HepG2 (cell line): ENCODE measurements around the gene TP53I3. TPM values are rescaled to one million over a fixed set of nuclear protein-coding genes. Genes with fewer than 3 reads are reported as not detected.

Source experiments
- ATAC-seq: fragments of 200-7000 bp; cut with Tn5 transposase; 3 replicates; pipeline ENCODE4 v1.9.1; 2020; ENCODE audit warnings: mild to moderate bottlenecking, moderate library complexity
- BruUV-seq: library from RNA; stranded (reverse); fragments of 400-500 nt; replicated peaks from 2 replicates; lab custom pipeline; 2021; lab: Mats Ljungman, UMichigan
- CTCF ChIA-PET: fragments of 300-600 bp; formaldehyde crosslinking; extraction: SDS; loops from one replicate; lab custom pipeline; 2021; ENCODE audit warnings: low total read pairs, inconsistent platforms, low intra/inter-chr PET ratio; lab: Yijun Ruan, JAX
- POLR2A ChIA-PET: fragments of 350-600 bp; sonication (Branson Sonifier 250); formaldehyde crosslinking; loops from one replicate; lab custom pipeline; 2020; ENCODE audit warnings: antibody characterized with exemption, inconsistent platforms; lab: Yijun Ruan, JAX
- DNase-seq: peaks from one replicate; pipeline ENCODE4 v3.0.0-alpha.2; 2015; ENCODE audit warnings: low spot score
- FAIRE-seq: peaks from 3 replicates; lab custom pipeline; 2011; peaks lifted over from hg19 to GRCh38; lab: Jason Lieb, UNC
- H2AFZ ChIP-seq: one replicate; pipeline ENCODE4 v1.6.1; 2011; ENCODE audit warnings: low read length, inconsistent platforms
- H3K27ac ChIP-seq: fragments of 300-600 bp; 3 replicates; pipeline ENCODE4 v1.8.0; 2011; ENCODE audit warnings: mixed run types, mild to moderate bottlenecking, mixed read lengths, low read length, inconsistent platforms; ENCODE audit not compliant: insufficient read depth; ENCODE audit errors: extremely low read length
- H3K27me3 ChIP-seq, 2 experiments: fragments of 200-600 bp in 1 of 2; 2 replicates in 1 of 2; 3 replicates in 1 of 2; pipeline versions ENCODE4 v1.6.0 to v1.8.0; 2011; ENCODE audit warnings: low read length in 2 of 2, mild to moderate bottlenecking in 2 of 2, moderate library complexity in 2 of 2, inconsistent platforms in 1 of 2; ENCODE audit not compliant: insufficient read depth in 2 of 2, control insufficient read depth in 1 of 2
- H3K36me3 ChIP-seq, 2 experiments: fragments of 200-600 bp in 1 of 2; replicated peaks in 1 of 2; 2 replicates in 1 of 2; 3 replicates in 1 of 2; pipeline versions ENCODE4 v1.5.1 to v1.8.0; 2011; ENCODE audit warnings: low read length in 2 of 2, inconsistent platforms in 1 of 2; ENCODE audit not compliant: insufficient read depth in 2 of 2, control insufficient read depth in 1 of 2
- H3K4me1 ChIP-seq: 2 replicates; pipeline ENCODE4 v1.5.1; 2012; ENCODE audit warnings: low read length, inconsistent platforms; ENCODE audit not compliant: insufficient read depth
- H3K4me2 ChIP-seq: 2 replicates; pipeline ENCODE4 v1.6.0; 2011; ENCODE audit warnings: low read depth, low read length, inconsistent platforms
- H3K4me3 ChIP-seq, 3 experiments: fragments of 200-600 bp in 1 of 3; sonication (generic), shearing (Covaris generic) in 1 of 3; replicated peaks in 1 of 3; 2 replicates each; pipeline ENCODE4 v1.5.1; 2011 to 2016; ENCODE audit warnings: low read length in 3 of 3, inconsistent platforms in 2 of 3, low read depth in 2 of 3, mild to moderate bottlenecking in 2 of 3, control low read depth in 1 of 3, mixed read lengths in 1 of 3; ENCODE audit not compliant: insufficient read depth in 1 of 3
- H3K79me2 ChIP-seq: one replicate; pipeline ENCODE4 v1.6.1; 2011; ENCODE audit warnings: low read length, inconsistent platforms; ENCODE audit not compliant: insufficient read depth
- H3K9ac ChIP-seq: 2 replicates; pipeline ENCODE4 v1.6.0; 2011; ENCODE audit warnings: mild to moderate bottlenecking, low read depth, low read length, inconsistent platforms; ENCODE audit not compliant: insufficient read depth
- H3K9me3 ChIP-seq: 2 replicates; pipeline ENCODE4 v1.5.1; 2012; ENCODE audit warnings: mild to moderate bottlenecking, low read length
- H4K20me1 ChIP-seq: 2 replicates; pipeline ENCODE4 v1.6.0; 2011; ENCODE audit warnings: inconsistent platforms, mild to moderate bottlenecking, low read length, moderate library complexity; ENCODE audit not compliant: insufficient read depth
- ZFP36 ChIP-seq: fragments of 150-350 bp; IDR thresholded peaks from 2 replicates; pipeline ENCODE4 v1.6.1; 2018; ENCODE audit warnings: borderline replicate concordance, low read length, low read depth; ENCODE audit not compliant: partially characterized antibody
- ZFP82 ChIP-seq: sonication (generic); formaldehyde crosslinking; IDR thresholded peaks from 2 replicates; pipeline ENCODE4 v1.5.1; 2020; ENCODE audit warnings: mild to moderate bottlenecking, missing genetic modification reagents, borderline replicate concordance
- ZMYM4 ChIP-seq: sonication (generic); formaldehyde crosslinking; IDR thresholded peaks from 2 replicates; pipeline ENCODE4 v1.8.1; 2023; ENCODE audit warnings: mild to moderate bottlenecking, missing genetic modification reagents
- ZNF331 ChIP-seq: sonication (generic); formaldehyde crosslinking; IDR thresholded peaks from 2 replicates; pipeline ENCODE4 v1.4.0; 2020; ENCODE audit warnings: missing genetic modification reagents
- ZNF501 ChIP-seq: sonication (generic); formaldehyde crosslinking; IDR thresholded peaks from 2 replicates; pipeline ENCODE4 v1.5.1; 2020; ENCODE audit warnings: mild to moderate bottlenecking, moderate library complexity, missing genetic modification reagents
- WGBS: methylation state at CpG from one replicate; pipeline ENCODE4 v1.1.6; 2017; ENCODE audit warnings: low lambda C conversion rate; 5-methylcytosine and 5-hydroxymethylcytosine counted together
- in situ Hi-C: cut with HindIII; loops from 2 replicates; pipeline ENCODE4 v1.10.0; 2017; ENCODE audit warnings: low pct_unique_long_range_greater_than_20kb; ENCODE audit not compliant: extremely low pct_ligation_motif_present
- intact Hi-C: fragments of 100-400 bp; cut with micrococcal nuclease; formaldehyde crosslinking; loops from one replicate; pipeline ENCODE4 v1.10.0; 2022; ENCODE audit not compliant: unreplicated experiment
- polyA plus RNA-seq, 8 experiments: library from polyadenylated mRNA; depleted of rRNA in 3 of 8; stranded (reverse) in 7 of 8; unstranded in 1 of 8; fragments of >200 nt; fragmentation: Illumina TruSeq in 4 of 8; extraction: Trizol in 4 of 8; gene quantifications; 2 replicates each; pipeline versions ENCODE4 v1.2.1 to v1.2.3, GENCODE V29; 2011 to 2016; ENCODE audit warnings: low read depth in 4 of 8, missing spikeins in 1 of 8, mixed read lengths in 1 of 8; ENCODE audit not compliant: insufficient read depth in 1 of 8
- total RNA-seq, 5 experiments: library from RNA; depleted of rRNA; stranded (reverse); fragments of >200 nt; fragmentation: Illumina TruSeq; extraction: Trizol; gene quantifications; 2 replicates each; pipeline ENCODE4 v1.2.3, GENCODE V29; 2016; ENCODE audit warnings: low read depth in 1 of 5
- TF ChIP-seq, protein P1 (sequence below): sonication (generic); formaldehyde crosslinking; IDR thresholded peaks from 2 replicates; pipeline ENCODE4 v1.5.0; 2020; ENCODE audit warnings: mild to moderate bottlenecking, missing genetic modification reagents, borderline replicate concordance
- TF ChIP-seq, protein P2 (sequence below): fragments of 450-650 bp; IDR thresholded peaks from 2 replicates; pipeline ENCODE4 v1.6.1; 2016

The TP53I3 gene
- total and polyA plus RNA-seq, 2 of the 13 experiments (the other 11 are each of a cell fraction or from before 2014, with no cell fraction given): 25.0 to 44.1 TPM

GRCh38 chr2:24040511-24040910, 44.1 kb downstream of the TP53I3 start:
- no peak overlapping the region for H2AFZ ChIP-seq
- no peak overlapping the region for H3K9ac ChIP-seq
- peaks cover 20% of the 10 kb centered on the region for H3K79me2 ChIP-seq
- no peaks in the 10 kb centered on the region for H4K20me1 ChIP-seq
- H3K4me3 ChIP-seq: no peak overlapping the region
- H3K36me3 ChIP-seq: peaks cover 13 to 33% of the 10 kb centered on the region in 2 experiments
- DNase-seq (no peak), FAIRE-seq (no peak), ATAC-seq (no peak)
- TF ChIP-seq, protein P1, sequence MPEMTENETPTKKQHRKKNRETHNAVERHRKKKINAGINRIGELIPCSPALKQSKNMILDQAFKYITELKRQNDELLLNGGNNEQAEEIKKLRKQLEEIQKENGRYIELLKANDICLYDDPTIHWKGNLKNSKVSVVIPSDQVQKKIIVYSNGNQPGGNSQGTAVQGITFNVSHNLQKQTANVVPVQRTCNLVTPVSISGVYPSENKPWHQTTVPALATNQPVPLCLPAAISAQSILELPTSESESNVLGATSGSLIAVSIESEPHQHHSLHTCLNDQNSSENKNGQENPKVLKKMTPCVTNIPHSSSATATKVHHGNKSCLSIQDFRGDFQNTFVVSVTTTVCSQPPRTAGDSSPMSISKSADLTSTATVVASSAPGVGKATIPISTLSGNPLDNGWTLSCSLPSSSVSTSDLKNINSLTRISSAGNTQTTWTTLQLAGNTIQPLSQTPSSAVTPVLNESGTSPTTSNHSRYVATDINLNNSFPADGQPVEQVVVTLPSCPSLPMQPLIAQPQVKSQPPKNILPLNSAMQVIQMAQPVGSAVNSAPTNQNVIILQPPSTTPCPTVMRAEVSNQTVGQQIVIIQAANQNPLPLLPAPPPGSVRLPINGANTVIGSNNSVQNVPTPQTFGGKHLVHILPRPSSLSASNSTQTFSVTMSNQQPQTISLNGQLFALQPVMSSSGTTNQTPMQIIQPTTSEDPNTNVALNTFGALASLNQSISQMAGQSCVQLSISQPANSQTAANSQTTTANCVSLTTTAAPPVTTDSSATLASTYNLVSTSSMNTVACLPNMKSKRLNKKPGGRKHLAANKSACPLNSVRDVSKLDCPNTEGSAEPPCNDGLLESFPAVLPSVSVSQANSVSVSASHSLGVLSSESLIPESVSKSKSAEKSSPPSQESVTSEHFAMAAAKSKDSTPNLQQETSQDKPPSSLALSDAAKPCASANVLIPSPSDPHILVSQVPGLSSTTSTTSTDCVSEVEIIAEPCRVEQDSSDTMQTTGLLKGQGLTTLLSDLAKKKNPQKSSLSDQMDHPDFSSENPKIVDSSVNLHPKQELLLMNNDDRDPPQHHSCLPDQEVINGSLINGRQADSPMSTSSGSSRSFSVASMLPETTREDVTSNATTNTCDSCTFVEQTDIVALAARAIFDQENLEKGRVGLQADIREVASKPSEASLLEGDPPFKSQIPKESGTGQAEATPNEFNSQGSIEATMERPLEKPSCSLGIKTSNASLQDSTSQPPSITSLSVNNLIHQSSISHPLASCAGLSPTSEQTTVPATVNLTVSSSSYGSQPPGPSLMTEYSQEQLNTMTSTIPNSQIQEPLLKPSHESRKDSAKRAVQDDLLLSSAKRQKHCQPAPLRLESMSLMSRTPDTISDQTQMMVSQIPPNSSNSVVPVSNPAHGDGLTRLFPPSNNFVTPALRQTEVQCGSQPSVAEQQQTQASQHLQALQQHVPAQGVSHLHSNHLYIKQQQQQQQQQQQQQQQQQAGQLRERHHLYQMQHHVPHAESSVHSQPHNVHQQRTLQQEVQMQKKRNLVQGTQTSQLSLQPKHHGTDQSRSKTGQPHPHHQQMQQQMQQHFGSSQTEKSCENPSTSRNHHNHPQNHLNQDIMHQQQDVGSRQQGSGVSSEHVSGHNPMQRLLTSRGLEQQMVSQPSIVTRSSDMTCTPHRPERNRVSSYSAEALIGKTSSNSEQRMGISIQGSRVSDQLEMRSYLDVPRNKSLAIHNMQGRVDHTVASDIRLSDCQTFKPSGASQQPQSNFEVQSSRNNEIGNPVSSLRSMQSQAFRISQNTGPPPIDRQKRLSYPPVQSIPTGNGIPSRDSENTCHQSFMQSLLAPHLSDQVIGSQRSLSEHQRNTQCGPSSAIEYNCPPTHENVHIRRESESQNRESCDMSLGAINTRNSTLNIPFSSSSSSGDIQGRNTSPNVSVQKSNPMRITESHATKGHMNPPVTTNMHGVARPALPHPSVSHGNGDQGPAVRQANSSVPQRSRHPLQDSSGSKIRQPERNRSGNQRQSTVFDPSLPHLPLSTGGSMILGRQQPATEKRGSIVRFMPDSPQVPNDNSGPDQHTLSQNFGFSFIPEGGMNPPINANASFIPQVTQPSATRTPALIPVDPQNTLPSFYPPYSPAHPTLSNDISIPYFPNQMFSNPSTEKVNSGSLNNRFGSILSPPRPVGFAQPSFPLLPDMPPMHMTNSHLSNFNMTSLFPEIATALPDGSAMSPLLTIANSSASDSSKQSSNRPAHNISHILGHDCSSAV (CRISPR knock-in tag): no peak
- TF ChIP-seq ZFP82 (CRISPR knock-in tag) (no peak), ZMYM4 (CRISPR knock-in tag) (no peak), ZFP36 (no peak), ZNF501 (CRISPR knock-in tag) (no peak), ZNF331 (CRISPR knock-in tag) (no peak)
- TF ChIP-seq, protein P2, sequence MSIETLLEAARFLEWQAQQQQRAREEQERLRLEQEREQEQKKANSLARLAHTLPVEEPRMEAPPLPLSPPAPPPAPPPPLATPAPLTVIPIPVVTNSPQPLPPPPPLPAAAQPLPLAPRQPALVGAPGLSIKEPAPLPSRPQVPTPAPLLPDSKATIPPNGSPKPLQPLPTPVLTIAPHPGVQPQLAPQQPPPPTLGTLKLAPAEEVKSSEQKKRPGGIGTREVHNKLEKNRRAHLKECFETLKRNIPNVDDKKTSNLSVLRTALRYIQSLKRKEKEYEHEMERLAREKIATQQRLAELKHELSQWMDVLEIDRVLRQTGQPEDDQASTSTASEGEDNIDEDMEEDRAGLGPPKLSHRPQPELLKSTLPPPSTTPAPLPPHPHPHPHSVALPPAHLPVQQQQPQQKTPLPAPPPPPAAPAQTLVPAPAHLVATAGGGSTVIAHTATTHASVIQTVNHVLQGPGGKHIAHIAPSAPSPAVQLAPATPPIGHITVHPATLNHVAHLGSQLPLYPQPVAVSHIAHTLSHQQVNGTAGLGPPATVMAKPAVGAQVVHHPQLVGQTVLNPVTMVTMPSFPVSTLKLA: no peak
- H3K4me2 ChIP-seq: no peak overlapping the region
- H3K4me1 ChIP-seq: peaks cover 15% of the 10 kb centered on the region
- WGBS: 95% methylated on average over 4 of the region's 4 CpGs
- in situ Hi-C loops (no loop called here), intact Hi-C loops (no loop called here)
- CTCF ChIA-PET: no interaction called here
- POLR2A ChIA-PET: no interaction called here
- no peaks in the 10 kb centered on the region for H3K9me3 ChIP-seq
- H3K27ac ChIP-seq: no peak overlapping the region
- H3K27me3 ChIP-seq: no peaks in the 10 kb centered on the region
- BruUV-seq: no TSS peak
